ENCODE measurements around the gene DHDH.

DNA sequence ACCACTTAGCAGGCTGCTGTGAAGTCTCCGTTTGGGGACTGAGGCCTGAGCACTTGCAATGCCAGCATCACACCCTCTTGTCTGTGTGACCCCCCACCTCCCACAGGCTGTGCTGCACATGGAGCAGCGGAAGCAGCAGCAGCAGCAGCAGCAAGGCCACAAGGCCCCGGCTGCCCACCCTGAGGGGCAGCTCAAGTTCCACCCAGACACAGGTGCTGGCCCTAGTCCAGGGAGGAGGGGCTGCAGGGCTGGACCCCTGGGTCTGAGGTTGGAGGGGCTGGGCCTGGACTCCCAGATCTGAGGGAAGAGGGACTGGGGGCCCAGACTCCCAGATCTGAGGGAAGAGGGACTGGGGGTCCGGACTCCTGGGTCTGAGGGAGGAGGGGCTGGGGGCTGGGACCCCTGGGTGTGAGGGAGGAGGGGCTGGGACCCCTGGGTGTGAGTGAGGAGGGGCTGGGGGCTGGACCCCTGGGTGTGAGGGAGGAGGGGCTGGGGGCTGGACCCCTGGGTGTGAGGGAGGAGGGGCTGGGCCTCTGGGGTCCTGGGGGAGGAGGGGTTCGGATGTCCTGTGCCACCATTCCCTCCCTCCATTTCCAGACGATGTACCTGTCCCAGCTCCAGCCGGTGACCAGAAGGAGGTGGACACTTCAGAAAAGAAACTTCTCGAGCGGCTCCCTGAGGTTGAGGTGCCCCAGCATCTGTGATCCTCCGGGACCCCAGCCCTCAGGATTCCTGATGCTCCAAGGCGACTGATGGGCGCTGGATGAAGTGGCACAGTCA is 11.6 kb upstream of the DHDH start:
- TF ChIP-seq, protein P1, sequence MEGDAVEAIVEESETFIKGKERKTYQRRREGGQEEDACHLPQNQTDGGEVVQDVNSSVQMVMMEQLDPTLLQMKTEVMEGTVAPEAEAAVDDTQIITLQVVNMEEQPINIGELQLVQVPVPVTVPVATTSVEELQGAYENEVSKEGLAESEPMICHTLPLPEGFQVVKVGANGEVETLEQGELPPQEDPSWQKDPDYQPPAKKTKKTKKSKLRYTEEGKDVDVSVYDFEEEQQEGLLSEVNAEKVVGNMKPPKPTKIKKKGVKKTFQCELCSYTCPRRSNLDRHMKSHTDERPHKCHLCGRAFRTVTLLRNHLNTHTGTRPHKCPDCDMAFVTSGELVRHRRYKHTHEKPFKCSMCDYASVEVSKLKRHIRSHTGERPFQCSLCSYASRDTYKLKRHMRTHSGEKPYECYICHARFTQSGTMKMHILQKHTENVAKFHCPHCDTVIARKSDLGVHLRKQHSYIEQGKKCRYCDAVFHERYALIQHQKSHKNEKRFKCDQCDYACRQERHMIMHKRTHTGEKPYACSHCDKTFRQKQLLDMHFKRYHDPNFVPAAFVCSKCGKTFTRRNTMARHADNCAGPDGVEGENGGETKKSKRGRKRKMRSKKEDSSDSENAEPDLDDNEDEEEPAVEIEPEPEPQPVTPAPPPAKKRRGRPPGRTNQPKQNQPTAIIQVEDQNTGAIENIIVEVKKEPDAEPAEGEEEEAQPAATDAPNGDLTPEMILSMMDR (IDR thresholded peaks at IDR 0.05; ENCODE audit: borderline replicate concordance, extremely low read depth, low read length, poor library complexity, severe bottlenecking), result no peak
- no peak for TF ChIP-seq EZH2 (IDR thresholded peaks at IDR 0.05; ENCODE audit: borderline replicate concordance, low read depth, low read length, severe bottlenecking)

All from DND-41 (cell line).